HepG2 (cell line): ENCODE measurements around the gene MFSD2B. TPM values are rescaled to one million over a fixed set of nuclear protein-coding genes. Genes with fewer than 3 reads are reported as not detected.

Experiments
- ATF7 ChIP-seq, 2 experiments: fragments of 450-650 bp in 1 of 2; sonication (generic) in 1 of 2; formaldehyde crosslinking in 1 of 2; IDR thresholded peaks; 2 replicates each; pipeline versions ENCODE4 v1.4.0 to v1.6.1; 2016 to 2020; ENCODE audit warnings: antibody characterized with exemption in 1 of 2, mild to moderate bottlenecking in 1 of 2, missing genetic modification reagents in 1 of 2
- CCDC6 ChIP-seq: sonication (generic); formaldehyde crosslinking; IDR thresholded peaks from 2 replicates; pipeline ENCODE4 v1.8.1; 2022; ENCODE audit warnings: mild to moderate bottlenecking, missing genetic modification reagents, moderate library complexity
- PHF21A ChIP-seq: sonication (generic); formaldehyde crosslinking; IDR thresholded peaks from 2 replicates; pipeline ENCODE4 v1.5.0; 2020; ENCODE audit warnings: mild to moderate bottlenecking, missing genetic modification reagents
- POLR2G ChIP-seq: fragments of 200-400 bp; formaldehyde crosslinking; IDR thresholded peaks from 2 replicates; pipeline ENCODE4 v1.6.1; 2018; ENCODE audit warnings: mild to moderate bottlenecking, low read depth, low read length, moderate library complexity
- RAD21 ChIP-seq: fragments of 450-650 bp; formaldehyde crosslinking; IDR thresholded peaks from 2 replicates; pipeline ENCODE4 v1.5.0; 2020; ENCODE audit warnings: mild to moderate bottlenecking
- RBM22 ChIP-seq: fragments of 200-400 bp; formaldehyde crosslinking; optimal IDR thresholded peaks from 2 replicates; pipeline ENCODE3; 2017; ENCODE audit warnings: mild to moderate bottlenecking, low read length, moderate library complexity
- TAF1 ChIP-seq: sonication (generic); formaldehyde crosslinking; IDR thresholded peaks from 2 replicates; pipeline ENCODE4 v1.4.0; 2020; ENCODE audit warnings: missing genetic modification reagents
- TBP ChIP-seq: sonication (generic); formaldehyde crosslinking; IDR thresholded peaks from 2 replicates; pipeline ENCODE4 v1.5.0; 2020; ENCODE audit warnings: missing genetic modification reagents
- U2AF2 ChIP-seq: fragments of 200-400 bp; formaldehyde crosslinking; IDR thresholded peaks from 2 replicates; pipeline ENCODE4 v1.6.1; 2017; ENCODE audit warnings: low read depth, mild to moderate bottlenecking, low read length
- XBP1 ChIP-seq: sonication (generic); formaldehyde crosslinking; IDR thresholded peaks from 2 replicates; pipeline ENCODE4 v1.5.0; 2020; ENCODE audit warnings: missing genetic modification reagents
- ZNF235 ChIP-seq: sonication (generic); formaldehyde crosslinking; IDR thresholded peaks from 2 replicates; pipeline ENCODE4 v1.8.1; 2023; ENCODE audit warnings: mild to moderate bottlenecking, missing genetic modification reagents, borderline replicate concordance
- ZNF557 ChIP-seq: sonication (generic); formaldehyde crosslinking; IDR thresholded peaks from 2 replicates; pipeline ENCODE4 v1.4.0; 2020; ENCODE audit warnings: missing genetic modification reagents
- ZNF644 ChIP-seq: IDR thresholded peaks from 2 replicates; pipeline ENCODE4 v1.6.1; 2016; ENCODE audit warnings: low read depth
- polyA plus RNA-seq, 8 experiments: library from polyadenylated mRNA; depleted of rRNA in 3 of 8; stranded (reverse) in 7 of 8; unstranded in 1 of 8; fragments of >200 nt; fragmentation: Illumina TruSeq in 4 of 8; extraction: Trizol in 4 of 8; gene quantifications; 2 replicates each; pipeline versions ENCODE4 v1.2.1 to v1.2.3, GENCODE V29; 2011 to 2016; ENCODE audit warnings: low read depth in 4 of 8, missing spikeins in 1 of 8, mixed read lengths in 1 of 8; ENCODE audit not compliant: insufficient read depth in 1 of 8
- total RNA-seq, 5 experiments: library from RNA; depleted of rRNA; stranded (reverse); fragments of >200 nt; fragmentation: Illumina TruSeq; extraction: Trizol; gene quantifications; 2 replicates each; pipeline ENCODE4 v1.2.3, GENCODE V29; 2016; ENCODE audit warnings: low read depth in 1 of 5
- TF ChIP-seq, protein P1 (sequence below): sonication (generic); formaldehyde crosslinking; IDR thresholded peaks from 2 replicates; pipeline ENCODE4 v1.4.0; 2020; ENCODE audit warnings: mild to moderate bottlenecking, missing genetic modification reagents
- TF ChIP-seq, protein P2 (sequence below): fragments of 450-650 bp; IDR thresholded peaks from 2 replicates; pipeline ENCODE4 v1.6.1; 2016
- TF ChIP-seq, protein P3 (sequence below): sonication (generic); formaldehyde crosslinking; IDR thresholded peaks from 2 replicates; pipeline ENCODE4 v1.5.0; 2020; ENCODE audit warnings: missing genetic modification reagents, mild to moderate bottlenecking, borderline replicate concordance
- TF ChIP-seq, protein P4 (sequence below): sonication (generic); formaldehyde crosslinking; IDR thresholded peaks from 2 replicates; pipeline ENCODE4 v1.4.0; 2020; ENCODE audit warnings: missing genetic modification reagents, borderline replicate concordance

Gene MFSD2B
- total and polyA plus RNA-seq, 2 of the 13 experiments (the other 11 are each of a cell fraction or from before 2014, with no cell fraction given) = 0.21 to 0.93 TPM

DNA sequence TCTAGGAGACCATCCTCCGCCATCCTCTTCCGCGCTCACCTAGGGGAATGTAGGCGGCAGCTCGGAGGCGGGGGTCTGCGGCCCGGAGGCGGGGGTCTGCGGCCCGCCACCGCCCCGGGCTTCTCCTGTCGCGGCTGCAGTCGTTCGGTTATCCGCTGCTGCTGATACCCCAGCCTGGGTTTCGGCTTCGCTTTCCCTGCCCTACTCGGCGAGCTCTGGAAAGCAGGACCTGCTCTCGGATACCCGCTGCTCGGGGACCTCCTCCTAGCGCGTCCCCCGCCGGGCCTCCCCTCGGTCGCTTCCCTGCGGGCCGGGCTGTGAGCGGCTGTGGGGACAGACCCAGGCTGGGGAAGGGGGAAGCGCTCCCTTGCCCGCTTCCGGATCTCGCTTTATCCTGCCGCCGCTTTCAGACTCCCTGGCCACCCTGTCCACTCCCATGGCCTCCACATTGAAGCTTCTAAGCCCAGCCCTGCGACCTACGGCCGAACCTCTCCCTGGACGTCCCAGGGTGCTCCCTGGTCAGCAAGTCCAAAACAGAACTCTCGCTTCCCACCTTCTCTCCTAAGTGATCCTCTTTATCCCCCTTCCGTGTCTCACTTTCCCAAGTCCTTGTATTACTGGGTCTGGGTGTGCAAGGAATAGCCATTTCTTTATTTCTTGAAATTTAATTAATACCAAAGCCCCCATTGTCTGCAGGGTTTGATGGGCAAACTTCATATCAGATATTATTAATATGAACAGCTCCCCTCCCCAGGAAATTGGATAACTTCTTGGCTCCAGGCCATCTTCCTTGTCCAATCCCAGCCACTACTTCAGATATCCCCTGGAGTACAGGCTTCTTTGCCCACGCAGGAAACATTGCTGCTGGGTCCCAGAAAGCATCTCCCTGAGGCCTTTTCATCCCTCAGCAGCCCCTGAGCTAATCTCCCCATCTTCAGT, 40.4 kb downstream of the MFSD2B start (continued):
- TF ChIP-seq, protein P1, sequence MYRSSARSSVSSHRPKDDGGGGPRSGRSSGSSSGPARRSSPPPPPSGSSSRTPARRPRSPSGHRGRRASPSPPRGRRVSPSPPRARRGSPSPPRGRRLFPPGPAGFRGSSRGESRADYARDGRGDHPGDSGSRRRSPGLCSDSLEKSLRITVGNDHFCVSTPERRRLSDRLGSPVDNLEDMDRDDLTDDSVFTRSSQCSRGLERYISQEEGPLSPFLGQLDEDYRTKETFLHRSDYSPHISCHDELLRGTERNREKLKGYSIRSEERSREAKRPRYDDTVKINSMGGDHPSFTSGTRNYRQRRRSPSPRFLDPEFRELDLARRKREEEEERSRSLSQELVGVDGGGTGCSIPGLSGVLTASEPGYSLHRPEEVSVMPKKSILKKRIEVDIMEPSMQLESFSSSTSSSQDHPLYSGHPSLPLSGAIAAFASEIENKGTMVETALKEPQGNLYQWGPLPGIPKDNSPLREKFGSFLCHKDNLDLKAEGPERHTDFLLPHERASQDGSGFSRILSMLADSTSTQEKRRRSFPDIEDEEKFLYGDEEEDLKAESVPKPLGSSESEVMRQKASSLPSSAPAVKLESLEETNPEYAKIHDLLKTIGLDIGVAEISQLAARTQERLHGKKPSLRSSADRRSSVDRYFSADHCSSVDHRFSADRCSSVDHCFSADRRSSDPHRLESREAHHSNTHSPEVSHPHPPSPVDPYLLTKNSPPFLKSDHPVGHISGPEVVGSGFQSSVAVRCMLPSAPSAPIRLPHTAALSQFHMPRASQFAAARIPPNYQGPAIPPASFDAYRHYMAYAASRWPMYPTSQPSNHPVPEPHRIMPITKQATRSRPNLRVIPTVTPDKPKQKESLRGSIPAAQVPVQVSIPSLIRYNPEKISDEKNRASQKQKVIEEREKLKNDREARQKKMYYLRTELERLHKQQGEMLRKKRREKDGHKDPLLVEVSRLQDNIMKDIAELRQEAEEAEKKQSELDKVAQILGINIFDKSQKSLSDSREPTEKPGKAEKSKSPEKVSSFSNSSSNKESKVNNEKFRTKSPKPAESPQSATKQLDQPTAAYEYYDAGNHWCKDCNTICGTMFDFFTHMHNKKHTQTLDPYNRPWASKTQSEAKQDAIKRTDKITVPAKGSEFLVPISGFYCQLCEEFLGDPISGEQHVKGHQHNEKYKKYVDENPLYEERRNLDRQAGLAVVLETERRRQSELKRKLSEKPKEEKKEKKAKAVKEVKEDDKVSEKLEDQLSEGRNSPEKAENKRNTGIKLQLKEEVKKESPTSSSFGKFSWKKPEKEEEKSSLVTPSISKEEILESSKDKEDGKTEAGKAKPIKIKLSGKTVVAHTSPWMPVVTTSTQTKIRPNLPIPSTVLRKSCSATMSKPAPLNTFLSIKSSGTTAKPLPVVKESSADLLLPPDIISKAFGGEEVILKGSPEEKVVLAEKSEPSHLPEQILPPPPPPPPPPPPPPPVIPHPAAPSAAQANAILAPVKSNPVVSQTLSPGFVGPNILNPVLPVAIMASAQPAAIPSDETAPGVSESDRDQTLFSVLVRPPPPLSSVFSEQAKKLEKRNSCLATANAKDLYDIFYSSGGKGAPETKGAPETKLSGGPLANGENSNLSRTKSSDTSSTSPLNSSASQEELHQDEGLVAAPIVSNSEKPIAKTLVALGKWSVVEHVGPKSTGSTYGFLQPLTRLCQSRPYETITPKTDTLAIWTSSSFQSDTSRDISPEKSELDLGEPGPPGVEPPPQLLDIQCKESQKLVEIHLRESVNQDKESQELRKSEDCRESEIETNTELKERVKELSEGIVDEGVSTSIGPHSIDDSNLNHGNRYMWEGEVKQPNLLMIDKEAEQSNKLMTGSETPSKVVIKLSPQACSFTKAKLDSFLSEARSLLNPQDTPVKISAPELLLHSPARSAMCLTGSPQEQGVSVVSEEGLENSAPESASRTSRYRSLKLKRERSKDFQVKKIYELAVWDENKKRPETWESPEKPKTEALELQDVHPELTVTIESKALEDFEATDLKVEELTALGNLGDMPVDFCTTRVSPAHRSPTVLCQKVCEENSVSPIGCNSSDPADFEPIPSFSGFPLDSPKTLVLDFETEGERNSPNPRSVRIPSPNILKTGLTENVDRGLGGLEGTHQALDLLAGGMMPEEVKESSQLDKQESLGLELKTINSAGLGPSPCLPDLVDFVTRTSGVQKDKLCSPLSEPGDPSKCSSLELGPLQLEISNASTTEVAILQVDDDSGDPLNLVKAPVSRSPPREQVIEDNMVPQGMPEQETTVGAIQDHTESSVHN (CRISPR knock-in tag) = no peak
- no peak for TF ChIP-seq ZNF644 (CRISPR knock-in tag)
- TF ChIP-seq ZNF235 (CRISPR knock-in tag) = no peak
- 0 out of 2 replicates have a peak, but pooled peaks have one; percentile 30 for TF ChIP-seq CCDC6
- 0 out of 2 replicates have a peak, but pooled peaks have one; percentile 45 for TF ChIP-seq TBP
- TF ChIP-seq ATF7 (IDR thresholded peaks at IDR 0.05) = no peak
- no peak for TF ChIP-seq ATF7 (CRISPR knock-in tag; IDR thresholded peaks at IDR 0.05)
- TF ChIP-seq ZNF557 (CRISPR knock-in tag) = no peak
- TF ChIP-seq, protein P2, sequence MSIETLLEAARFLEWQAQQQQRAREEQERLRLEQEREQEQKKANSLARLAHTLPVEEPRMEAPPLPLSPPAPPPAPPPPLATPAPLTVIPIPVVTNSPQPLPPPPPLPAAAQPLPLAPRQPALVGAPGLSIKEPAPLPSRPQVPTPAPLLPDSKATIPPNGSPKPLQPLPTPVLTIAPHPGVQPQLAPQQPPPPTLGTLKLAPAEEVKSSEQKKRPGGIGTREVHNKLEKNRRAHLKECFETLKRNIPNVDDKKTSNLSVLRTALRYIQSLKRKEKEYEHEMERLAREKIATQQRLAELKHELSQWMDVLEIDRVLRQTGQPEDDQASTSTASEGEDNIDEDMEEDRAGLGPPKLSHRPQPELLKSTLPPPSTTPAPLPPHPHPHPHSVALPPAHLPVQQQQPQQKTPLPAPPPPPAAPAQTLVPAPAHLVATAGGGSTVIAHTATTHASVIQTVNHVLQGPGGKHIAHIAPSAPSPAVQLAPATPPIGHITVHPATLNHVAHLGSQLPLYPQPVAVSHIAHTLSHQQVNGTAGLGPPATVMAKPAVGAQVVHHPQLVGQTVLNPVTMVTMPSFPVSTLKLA = no peak
- TF ChIP-seq, protein P3, sequence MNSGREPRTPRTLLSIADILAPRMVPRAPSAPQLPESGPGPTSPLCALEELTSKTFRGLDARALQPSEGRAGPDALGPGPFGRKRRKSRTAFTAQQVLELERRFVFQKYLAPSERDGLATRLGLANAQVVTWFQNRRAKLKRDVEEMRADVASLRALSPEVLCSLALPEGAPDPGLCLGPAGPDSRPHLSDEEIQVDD (CRISPR knock-in tag) = no peak
- TF ChIP-seq U2AF2 = no peak
- TF ChIP-seq, protein P4, sequence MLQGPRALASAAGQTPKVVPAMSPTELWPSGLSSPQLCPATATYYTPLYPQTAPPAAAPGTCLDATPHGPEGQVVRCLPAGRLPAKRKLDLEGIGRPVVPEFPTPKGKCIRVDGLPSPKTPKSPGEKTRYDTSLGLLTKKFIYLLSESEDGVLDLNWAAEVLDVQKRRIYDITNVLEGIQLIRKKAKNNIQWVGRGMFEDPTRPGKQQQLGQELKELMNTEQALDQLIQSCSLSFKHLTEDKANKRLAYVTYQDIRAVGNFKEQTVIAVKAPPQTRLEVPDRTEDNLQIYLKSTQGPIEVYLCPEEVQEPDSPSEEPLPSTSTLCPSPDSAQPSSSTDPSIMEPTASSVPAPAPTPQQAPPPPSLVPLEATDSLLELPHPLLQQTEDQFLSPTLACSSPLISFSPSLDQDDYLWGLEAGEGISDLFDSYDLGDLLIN (CRISPR knock-in tag) = peak; percentile 47; the same call in 1 of the 2 replicates
- TF ChIP-seq RBM22 = no peak
- no peak for TF ChIP-seq RAD21
- TF ChIP-seq PHF21A = 0 out of 2 replicates have a peak, but pooled peaks have one; percentile 60
- TF ChIP-seq XBP1 (CRISPR knock-in tag) = no peak
- TF ChIP-seq TAF1 (CRISPR knock-in tag) = peak; percentile 34; the same call in 1 of the 2 replicates
- no peak for TF ChIP-seq POLR2G
